ENCODE measurements around the gene NEURL1B. TPM values are rescaled to one million over a fixed set of nuclear protein-coding genes. Genes with fewer than 3 reads are reported as not detected.

The NEURL1B gene
- total RNA-seq, 4 donors from 2014 or later, result 21.7 to 59.9 (median 41.5) TPM

DNA sequence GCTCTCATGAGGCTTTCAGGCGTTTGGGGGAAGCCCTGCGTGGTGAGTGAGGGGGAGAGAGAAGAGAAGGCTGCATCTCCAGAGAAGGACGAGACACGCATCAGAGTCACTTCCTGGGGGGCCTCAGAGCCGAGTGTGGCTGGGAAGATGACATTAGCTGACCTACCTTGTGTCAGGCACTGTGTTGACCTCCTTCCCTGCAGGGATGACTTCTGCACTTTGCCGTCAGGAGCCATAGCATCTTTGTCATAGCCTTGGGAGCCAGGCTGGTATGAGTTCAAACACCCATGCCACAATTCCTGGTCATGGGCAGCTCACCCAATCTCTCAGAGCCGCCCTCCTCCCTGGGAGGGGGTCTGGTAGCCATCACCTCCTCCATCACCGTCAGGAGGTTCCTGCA is 17.3 kb downstream of the NEURL1B start:
- peaks cover 10 to 72% (median 28%) of the 10 kb centered on the region in 3 donors for H3K4me1 ChIP-seq
- no peak overlapping the region for H3K4me3 ChIP-seq
- no peaks in the 10 kb centered on the region for H3K27me3 ChIP-seq
- peak overlapping the region; percentile 54 to 95 (median 90) for H3K27ac ChIP-seq
- 33 to 60% methylated on average over 1 of the region's 8 CpGs for WGBS, 2 donors (ENCODE audit: low coverage in 1 of 2)
- H3K9me3 ChIP-seq, result peaks cover 0 to 11% (median 0%) of the 10 kb centered on the region in 3 donors
- TF ChIP-seq EP300 (IDR thresholded peaks at IDR 0.05) (no peak), POLR2AphosphoS5 (IDR thresholded peaks at IDR 0.05) (no peak), POLR2A (IDR thresholded peaks at IDR 0.05) (no peak)
- TF ChIP-seq, protein P1, sequence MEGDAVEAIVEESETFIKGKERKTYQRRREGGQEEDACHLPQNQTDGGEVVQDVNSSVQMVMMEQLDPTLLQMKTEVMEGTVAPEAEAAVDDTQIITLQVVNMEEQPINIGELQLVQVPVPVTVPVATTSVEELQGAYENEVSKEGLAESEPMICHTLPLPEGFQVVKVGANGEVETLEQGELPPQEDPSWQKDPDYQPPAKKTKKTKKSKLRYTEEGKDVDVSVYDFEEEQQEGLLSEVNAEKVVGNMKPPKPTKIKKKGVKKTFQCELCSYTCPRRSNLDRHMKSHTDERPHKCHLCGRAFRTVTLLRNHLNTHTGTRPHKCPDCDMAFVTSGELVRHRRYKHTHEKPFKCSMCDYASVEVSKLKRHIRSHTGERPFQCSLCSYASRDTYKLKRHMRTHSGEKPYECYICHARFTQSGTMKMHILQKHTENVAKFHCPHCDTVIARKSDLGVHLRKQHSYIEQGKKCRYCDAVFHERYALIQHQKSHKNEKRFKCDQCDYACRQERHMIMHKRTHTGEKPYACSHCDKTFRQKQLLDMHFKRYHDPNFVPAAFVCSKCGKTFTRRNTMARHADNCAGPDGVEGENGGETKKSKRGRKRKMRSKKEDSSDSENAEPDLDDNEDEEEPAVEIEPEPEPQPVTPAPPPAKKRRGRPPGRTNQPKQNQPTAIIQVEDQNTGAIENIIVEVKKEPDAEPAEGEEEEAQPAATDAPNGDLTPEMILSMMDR (IDR thresholded peaks at IDR 0.05), result no peak
- ATAC-seq, result no peak
- peaks cover 0 to 9% of the 10 kb centered on the region in 2 donors for H3K36me3 ChIP-seq

DNA sequence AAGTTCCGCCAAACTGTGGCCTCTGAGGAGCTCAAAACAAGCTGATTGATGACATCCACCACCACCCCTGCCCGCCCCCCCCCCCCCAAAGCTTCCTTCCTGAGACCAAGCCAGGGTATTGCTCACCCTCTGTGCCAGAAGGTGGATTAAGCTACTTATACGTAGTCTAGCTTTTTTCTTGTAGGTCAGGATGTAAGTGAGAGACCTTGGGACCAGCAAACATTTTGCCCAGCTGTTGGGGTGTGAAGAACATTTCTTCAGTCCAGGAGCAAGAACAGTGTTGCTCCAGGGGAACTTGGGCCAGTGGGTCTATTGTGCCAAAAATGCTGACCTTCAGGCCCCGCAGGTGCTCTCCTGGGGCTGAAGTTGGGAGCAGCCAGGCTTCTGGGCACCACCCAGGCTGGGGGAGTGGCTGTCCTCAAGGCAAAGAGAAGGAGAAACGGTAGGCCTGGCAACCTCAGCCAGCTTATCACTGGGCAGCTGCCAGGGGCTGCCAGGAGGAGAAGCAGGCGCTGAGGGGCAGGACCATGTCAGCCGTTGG is 18.0 kb downstream of the NEURL1B start:
- Histone ChIP-seq H3K27me3 (no peaks in the 10 kb centered on the region), H3K4me1 (peaks cover 10 to 78% (median 28%) of the 10 kb centered on the region in 3 donors), H3K36me3 (peaks cover 0 to 9% of the 10 kb centered on the region in 2 donors), H3K9me3 (peaks cover 0 to 11% (median 0%) of the 10 kb centered on the region in 3 donors), H3K4me3 (no peak overlapping the region), H3K27ac (peak overlapping the region; percentile 54 to 95 (median 90))
- TF ChIP-seq POLR2AphosphoS5 (IDR thresholded peaks at IDR 0.05) (peak; percentile 66), POLR2A (IDR thresholded peaks at IDR 0.05) (no peak)
- WGBS, 2 donors (ENCODE audit: low coverage in 1 of 2), result 0 to 5% methylated on average over 1 to 3 of the region's 7 CpGs
- peak; percentile 52 for ATAC-seq

DNA sequence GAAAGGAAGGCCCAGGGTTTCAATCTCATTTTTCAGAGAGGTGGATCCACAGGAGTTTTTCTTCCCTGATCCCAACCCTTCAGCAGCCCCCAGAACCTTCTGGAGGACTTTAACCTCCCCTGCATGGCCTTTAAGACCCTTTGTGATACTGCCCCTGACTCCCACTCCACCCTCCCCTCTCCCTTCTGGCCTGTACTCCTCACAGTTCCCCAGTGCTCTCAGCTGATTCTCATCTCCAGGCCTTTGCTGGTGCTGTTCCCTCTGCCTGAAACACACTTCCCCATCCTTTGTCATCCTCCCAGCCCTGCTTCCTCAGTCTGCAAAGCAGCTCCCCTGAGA is 18.5 kb downstream of the NEURL1B start:
- Histone ChIP-seq H3K27ac (peak overlapping the region; percentile 54 to 95 (median 90)), H3K9me3 (peaks cover 0 to 11% (median 0%) of the 10 kb centered on the region in 3 donors), H3K36me3 (peaks cover 0 to 9% of the 10 kb centered on the region in 2 donors), H3K27me3 (no peaks in the 10 kb centered on the region), H3K4me1 (peaks cover 10 to 83% (median 28%) of the 10 kb centered on the region in 3 donors), H3K4me3 (no peak overlapping the region)
- TF ChIP-seq EP300 (IDR thresholded peaks at IDR 0.05) (no peak), POLR2A (IDR thresholded peaks at IDR 0.05) (no peak), POLR2AphosphoS5 (IDR thresholded peaks at IDR 0.05) (no peak)
- TF ChIP-seq, protein P1 (IDR thresholded peaks at IDR 0.05), result no peak
- peak; percentile 11 for ATAC-seq

DNA sequence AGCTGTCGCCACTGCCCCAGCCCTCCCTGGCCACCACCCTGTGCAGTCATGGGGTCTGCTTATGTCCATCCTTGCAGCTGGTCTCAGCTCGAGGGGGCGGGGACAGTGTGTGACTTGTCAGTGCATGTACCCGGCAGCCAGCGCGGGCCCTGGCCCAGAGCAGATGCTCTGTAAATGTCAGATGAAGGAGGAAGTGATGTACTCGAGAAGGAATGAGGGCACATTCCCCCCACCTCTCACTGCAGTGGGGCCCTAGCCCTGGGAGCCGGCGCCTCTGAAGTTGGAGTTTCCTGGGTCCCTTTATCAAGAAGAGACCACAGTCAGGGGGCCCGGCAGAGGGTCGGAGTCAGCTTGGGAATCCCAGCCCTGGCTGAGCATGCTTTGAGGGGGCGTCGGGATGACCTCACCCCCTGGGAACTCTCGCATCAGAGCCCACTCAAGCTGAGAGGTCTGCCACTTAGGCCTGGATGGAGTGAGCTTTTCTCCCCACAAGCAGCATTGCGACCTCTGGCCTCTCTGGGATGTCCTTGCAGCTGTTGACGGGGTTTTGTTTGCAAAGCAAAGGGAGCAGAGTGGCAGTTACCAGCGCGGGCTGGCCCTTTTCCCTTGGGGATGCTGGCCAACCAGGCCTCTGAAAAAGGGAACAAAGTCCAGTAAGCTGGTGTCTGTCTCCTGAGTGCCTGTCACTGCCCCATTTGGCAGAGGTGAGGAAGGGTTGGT is 19.0 kb downstream of the NEURL1B start:
- peak overlapping the region in 1 of 2 donors; percentile 4 for H3K4me3 ChIP-seq
- no peaks in the 10 kb centered on the region for H3K27me3 ChIP-seq
- peaks cover 0 to 10% (median 0%) of the 10 kb centered on the region in 3 donors for H3K9me3 ChIP-seq
- H3K4me1 ChIP-seq, result peaks cover 10 to 86% (median 28%) of the 10 kb centered on the region in 3 donors
- peaks cover 0 to 7% of the 10 kb centered on the region in 2 donors for H3K36me3 ChIP-seq
- H3K27ac ChIP-seq, result peak overlapping the region; percentile 56 to 95 (median 90)
- WGBS, 2 donors (ENCODE audit: low coverage in 1 of 2), result 0% methylated on average over 1 to 5 of the region's 18 CpGs
- no peak for TF ChIP-seq POLR2A (IDR thresholded peaks at IDR 0.05)
- TF ChIP-seq, protein P1 (IDR thresholded peaks at IDR 0.05), result no peak
- peak; percentile 80 for TF ChIP-seq POLR2AphosphoS5 (IDR thresholded peaks at IDR 0.05)
- no peak for TF ChIP-seq EP300 (IDR thresholded peaks at IDR 0.05)
- peak; percentile 86 for ATAC-seq

DNA sequence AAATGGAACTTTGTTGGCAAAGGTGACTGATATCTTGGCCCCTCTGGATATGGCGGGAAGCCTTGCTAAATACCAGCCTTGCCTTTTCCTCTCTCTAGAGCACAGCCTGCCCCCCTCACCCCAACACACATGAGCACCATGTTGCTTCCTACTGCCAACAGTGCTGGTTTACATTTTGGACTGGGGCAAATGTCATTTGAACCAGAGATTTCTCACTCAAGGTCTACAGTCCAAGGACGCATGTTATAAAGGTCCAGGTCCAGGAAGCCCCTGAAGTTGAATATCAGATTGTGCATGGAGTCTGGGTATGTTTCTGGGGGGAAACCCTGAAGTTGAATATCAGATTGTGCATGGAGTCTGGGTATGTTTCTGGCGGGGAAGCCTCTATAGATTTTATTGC is 19.9 kb downstream of the NEURL1B start:
- Histone ChIP-seq H3K4me3 (no peak overlapping the region), H3K36me3 (no peaks in the 10 kb centered on the region), H3K9me3 (peaks cover 0 to 1% (median 0%) of the 10 kb centered on the region in 3 donors), H3K27ac (peak overlapping the region; percentile 56 to 95 (median 90)), H3K4me1 (peaks cover 10 to 94% (median 37%) of the 10 kb centered on the region in 3 donors), H3K27me3 (no peaks in the 10 kb centered on the region)
- TF ChIP-seq POLR2AphosphoS5 (IDR thresholded peaks at IDR 0.05), result no peak
- TF ChIP-seq POLR2A (IDR thresholded peaks at IDR 0.05), result no peak
- no peak for TF ChIP-seq EP300 (IDR thresholded peaks at IDR 0.05)
- TF ChIP-seq, protein P1 (IDR thresholded peaks at IDR 0.05), result no peak
- WGBS, 2 donors (ENCODE audit: low coverage in 1 of 2), result 67% methylated on average over 1 of the region's 3 CpGs; no CpG with 5 or more reads in 1 of the 2 donors
- no peak for ATAC-seq

All from gastroesophageal sphincter (tissue), 4 donors.